Measurements from ENCODE around the gene MVB12A.
A peak's percentile ranks its signal among the peaks of the same experiment; 100 is the strongest.

MVB12A gene

GRCh38 chr19:17419621-17420474 lies at the start of gene MVB12A:
Gene MVB12A (plus strand): TSS chr19:17420047. CDS start chr19:17420136, 89 bp downstream.
- peak; percentile 99 for DNase-seq (ENCODE audit: low spot score)

DNA sequence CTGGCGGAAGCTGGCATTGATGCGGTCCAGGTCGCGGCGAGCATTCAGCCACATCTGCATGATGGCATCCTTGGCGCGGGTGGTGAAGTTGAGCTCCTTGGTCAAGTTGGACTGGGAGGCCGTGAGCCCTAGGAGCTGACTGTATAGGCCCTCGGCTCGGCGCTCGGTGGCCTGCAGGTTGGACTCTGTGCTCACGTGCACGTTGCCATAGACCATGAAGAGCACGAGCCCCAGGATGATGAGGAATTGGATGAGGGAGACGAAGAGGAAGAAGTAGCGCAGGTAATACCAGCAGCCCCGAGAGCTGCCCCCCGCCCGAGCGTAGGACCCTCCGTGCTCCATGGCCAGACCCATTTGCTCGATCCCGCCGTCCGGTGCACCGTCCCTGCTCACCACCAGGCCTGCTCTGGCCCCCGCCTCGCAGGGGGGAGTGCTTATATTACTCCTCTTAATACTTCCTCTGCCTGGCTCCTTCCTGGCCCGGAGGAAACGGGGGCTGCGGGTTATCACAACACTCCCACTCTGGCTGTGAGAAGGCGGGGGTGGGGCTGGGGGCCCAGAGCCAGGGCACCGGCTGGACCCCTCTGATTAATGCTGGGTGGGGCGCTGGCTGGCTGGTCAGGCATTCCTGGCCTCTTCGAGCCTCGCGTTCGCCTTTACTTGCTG lies 42.8 kb upstream of the MVB12A start, which contains the start of gene PLVAP:
TSS of gene PLVAP (minus strand) at position 408 of the 666 bp plus-strand sequence. CDS start at position 354, 54 bp downstream.
- no peak for DNase-seq (ENCODE audit: low spot score)

DNA sequence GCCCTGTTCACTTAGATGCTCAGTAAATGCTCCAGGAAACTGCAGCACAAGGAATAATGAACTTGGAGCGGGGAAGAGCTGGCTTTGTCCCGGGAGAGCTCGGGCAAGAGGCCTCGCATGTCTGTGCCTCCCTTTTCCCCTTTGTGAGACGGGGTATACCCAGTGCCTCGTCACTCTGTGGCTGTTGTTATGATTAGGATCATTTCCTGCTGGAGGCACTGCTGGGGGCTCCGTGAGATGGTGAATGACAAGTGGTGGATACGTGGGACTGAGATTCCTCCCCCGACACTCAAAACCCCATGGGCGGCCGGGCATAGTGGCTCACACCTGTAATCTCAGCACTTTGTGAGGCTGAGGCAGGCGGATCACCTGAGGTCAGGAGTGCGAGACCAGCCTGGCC lies 41.6 kb upstream of the MVB12A start:
- no peak for DNase-seq (ENCODE audit: low spot score)

DNA sequence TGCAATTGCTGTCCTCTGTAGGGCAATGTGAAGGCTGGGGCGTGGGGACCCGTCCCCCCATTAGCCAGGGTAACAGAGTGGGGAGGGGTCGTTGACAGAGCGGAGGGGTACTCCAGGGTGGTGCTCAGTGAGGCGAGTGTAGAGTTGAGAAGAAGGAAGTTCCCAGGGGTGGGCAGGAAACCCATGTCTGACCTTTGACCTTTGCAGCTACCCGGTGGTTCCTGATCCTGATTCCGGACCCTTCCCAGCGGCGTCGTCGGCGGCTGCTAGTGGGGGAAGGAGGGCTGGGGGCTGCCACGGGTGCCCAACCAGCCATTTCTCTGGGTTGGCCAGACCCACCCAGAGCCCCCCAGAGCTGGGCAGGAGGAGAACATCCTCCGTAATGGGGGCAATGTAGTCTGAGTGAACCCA lies 40.6 kb upstream of the MVB12A start:
- no peak for DNase-seq (ENCODE audit: low spot score)

DNA sequence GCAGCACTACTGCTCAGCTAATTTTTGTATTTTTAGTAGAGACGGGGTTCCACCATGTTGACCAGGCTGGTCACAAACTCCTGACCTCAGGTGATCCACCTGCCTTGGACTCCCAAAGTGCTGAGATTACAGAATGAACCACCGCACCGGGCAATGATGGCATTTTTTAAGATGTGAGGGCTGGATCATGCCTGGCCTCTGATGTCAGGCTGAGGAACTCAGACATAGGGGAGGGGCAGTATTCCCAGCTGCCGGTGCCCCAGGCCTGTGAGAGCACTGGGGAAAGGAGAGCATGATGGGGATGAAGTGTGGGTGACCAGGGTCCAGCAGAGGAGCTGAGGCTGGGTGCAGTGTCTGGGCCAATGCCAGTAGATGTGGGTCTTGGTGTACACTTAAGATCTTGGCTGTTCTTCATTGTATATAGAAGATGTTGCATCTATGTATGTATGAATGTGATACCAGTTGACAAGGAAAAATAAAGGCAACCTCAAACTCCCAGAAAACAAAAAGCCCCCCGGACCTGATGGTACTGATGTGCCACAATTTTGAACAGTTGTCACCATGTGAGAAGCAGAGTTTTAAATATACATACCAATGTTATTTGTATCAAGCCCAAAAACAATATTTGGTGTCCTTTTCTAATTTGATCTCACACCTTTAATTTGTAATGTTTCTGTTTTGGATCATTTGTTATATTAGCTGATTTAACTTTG lies 39.3 kb upstream of the MVB12A start:
- no peak for DNase-seq (ENCODE audit: low spot score)

GRCh38 chr19:17385878-17386611 lies 33.8 kb upstream of the MVB12A start:
- DNase-seq (ENCODE audit: low spot score): peak; percentile 75

DNA sequence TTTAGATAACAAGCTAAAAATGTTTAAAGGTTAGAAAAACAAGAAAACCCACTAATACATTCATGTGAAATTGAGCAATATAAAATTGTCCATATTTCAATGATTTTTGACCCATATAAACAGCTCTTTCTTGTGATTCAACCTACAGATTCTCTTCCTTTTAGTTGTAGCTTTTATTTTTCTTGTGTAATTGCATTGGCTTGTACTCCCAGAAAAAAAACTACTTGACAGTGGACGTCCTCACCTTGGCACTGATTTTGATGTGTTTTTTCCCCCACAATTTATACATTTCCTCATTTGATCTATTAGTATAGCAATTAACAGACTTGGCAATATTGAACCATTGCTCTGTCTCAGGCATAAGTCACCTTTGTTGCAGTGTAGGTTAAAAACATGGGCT lies 30.6 kb upstream of the MVB12A start:
- DNase-seq (ENCODE audit: low spot score): no peak

DNA sequence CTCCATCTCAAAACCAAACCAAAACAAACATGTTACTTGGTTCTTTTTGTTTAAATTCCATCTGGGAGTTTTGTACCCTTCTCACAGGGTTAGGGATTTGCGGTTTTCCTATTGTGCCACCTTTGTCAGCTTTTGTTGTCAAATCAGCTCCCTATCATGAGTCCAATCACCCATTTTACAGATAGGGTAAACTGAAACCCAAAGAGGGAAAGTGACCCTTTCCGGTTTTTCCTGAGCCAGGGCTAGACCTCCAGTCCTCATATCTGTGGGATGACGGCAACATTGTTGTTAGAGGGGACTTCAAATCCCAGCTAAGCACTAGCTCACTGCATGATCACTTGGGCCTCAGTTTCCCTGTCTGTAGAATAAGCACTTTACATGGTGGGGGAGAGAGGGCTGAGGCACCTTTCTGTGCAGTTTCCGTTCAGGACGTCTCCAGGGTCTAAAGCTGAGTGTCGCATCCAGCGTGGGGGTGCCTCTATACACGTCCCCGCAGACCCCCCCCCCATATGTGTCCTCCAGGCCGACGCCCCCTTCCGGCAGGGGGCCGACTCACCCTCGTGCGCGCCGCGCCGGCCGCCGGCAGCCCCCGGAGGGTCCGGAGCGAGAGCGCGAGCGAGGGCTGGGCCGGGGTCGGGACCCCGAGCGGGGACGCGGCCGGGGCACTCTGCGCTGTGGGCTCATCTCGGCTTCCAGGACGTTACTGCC lies 29.7 kb upstream of the MVB12A start:
- DNase-seq (ENCODE audit: low spot score): no peak

DNA sequence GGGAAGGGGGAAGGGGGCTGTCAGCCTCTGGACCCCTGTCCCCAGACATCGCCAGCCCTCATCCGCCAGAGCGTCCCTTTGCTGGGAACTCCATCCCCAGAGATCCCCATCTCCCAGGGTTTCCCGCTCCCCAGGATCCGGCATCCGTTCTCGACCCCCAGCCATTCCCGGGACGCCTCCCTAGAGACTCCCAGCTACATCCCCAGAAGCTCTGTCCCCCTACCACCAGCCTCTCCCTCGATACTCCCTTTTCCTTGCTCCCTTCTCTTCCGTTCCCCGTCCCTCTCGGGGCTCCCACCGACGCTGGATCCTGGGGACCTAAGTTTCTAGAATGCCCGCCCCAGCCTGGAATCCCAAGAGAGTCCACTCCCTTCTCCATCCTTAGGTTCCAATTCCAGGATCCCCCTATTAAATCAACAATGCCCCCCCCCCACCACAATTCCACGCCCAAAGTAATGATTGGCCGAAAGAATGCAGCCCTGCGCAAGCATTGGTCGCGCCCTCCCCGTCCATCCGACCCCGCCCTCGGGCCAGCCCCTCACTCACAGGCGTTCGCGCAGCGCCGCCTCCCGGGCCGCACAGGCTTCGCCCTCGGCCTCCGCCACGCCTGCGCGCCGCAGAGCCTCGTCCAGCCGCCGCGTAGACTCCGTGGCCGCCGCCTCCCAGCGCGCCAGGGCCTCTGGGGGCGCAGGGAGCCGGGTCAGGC lies 29.0 kb upstream of the MVB12A start:
- peak; percentile 96 for DNase-seq (ENCODE audit: low spot score)

DNA sequence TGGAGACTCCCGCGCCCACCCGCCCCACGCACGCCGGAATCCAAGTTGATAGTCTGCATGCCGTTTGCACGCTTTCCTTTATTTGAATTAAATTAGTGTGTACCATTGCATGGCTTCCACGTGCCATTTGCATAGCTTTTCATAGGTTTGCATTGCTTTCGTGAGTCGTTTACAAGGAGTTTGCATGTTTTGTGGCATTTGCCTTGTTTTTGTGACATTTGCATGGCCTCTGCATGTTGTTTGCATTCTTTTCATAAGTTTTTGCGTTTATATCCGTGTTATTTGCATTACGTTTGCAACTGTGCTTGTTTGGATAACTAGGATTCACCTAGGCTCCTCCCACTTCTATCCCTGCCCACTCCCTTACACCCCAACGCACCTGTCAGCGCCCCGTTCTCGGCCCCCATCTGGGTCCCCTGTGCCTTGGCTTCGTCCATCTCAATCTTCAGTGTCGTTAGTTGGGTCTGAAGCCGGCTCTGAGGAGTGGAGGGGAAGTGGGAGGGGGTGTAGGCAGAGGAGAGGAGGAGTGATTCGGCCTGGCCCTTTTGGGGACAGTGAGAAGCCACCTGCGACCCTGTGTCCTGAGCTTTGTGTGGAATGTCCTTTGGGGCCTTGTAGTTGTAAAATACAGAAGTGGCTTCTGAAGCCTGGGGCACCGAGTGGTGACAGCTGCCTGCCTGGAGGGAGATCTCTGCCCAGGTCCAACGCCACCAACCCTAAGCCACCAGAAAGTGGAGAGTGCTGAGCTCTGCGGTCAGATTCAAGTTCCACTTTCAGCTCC lies 28.3 kb upstream of the MVB12A start:
- DNase-seq (ENCODE audit: low spot score): no peak

DNA sequence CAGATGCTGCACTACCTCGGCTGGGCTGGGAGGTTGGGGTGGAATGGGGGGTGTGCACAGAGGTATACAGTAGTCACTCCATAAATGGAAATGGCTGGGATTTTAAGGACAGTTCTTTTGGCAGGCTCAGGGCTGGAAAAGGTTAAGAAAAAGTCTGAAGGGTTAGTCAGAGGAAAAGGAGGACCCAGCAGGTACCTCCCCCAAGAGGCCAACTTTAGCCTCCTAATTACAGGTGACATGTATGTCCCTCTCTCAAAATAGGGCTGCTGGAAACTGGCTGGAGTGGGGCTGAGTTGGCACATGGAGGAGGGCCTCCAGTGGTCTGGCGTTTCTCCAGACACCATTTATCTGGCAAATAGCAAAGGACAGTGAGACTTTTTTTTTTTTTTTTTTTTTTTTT lies 26.8 kb upstream of the MVB12A start:
- DNase-seq (ENCODE audit: low spot score): no peak

DNA sequence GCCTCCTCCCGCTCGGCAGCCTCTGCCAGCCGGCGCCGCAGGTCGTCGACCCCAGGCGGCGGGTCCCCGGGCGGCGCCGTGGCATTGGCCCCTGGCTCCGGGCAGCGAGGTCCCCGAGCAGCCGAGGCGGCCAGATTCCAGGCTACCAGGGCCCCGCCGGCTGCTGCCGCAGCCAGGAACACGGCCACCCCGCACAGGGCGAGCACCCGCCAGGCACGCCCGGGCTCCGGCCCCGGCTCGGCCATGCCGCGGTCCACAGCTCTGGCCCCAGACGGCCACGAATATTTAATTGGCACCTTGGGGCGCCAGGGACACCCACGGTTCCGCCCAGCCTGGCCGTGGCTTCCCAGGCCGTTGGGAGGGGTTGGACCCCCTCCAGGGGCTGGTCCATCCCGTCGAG lies 25.9 kb upstream of the MVB12A start, which contains the start of gene CCDC194:
TSS of gene CCDC194 (minus strand) at position 283 of the 400 bp plus-strand sequence. CDS start at position 245, 38 bp downstream.
- no peak for DNase-seq (ENCODE audit: low spot score)

DNA sequence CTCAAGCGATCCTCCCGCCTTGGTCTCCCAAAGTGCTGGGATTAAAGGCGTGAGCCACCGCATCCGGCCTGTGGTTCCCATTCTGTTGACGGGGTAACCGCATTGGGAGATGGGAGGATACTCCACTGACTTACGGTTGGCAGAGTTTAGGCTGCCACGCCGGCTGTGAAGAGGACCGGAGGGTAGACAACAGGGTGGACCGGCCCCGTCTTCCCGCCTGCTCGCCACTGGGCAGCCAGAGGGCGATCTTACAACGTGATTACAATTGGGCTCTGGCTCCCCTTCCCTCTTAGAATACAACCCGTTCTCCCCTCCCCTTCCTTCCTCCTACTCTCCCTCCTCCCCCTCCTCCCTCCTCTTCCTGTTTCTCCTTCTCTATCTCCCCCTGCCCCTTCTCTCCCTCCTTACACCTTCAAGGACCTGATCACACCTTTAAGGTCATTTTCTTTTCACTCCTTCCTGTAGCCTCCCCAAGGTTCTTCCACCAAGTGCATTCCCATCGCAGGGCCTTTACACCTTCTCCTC lies 24.9 kb upstream of the MVB12A start:
- DNase-seq (ENCODE audit: low spot score): peak; percentile 80

DNA sequence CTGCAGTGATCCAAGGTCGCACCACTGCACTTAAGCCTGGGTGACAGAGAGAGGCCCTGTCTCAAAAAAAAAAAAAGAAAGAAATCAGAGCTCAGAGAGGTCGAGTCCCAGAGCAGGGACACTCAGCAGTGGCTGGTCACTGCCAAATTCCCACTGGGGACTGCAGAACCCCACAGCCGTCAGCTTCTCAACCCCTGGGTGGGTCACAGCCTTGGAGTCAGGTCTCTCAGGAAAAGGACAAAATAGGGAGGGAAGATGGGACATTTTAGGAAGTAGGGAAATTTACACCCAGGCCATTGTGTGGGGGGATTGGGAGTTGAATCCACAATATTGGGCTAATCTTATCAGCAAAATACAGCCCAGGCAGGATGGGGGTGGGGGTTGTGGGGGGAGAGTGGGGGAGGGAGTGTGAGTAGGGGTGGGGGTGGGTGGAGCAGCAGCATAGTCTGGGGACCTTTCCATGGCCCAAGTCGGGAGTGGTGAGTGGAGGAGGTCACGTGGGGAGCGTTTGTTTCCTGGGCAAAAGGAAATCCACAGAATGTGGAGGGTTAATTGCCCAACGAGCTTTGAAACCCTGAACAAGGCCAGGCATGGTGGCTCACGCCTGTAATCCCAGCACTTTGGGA lies 20.8 kb upstream of the MVB12A start:
- DNase-seq (ENCODE audit: low spot score): no peak

- no peak for DNase-seq (ENCODE audit: low spot score)
Measured at GRCh38 chr19:17401628-17402027, 18.2 kb upstream of the MVB12A start.

- no peak for DNase-seq (ENCODE audit: low spot score)
Measured at GRCh38 chr19:17402982-17403855, 16.6 kb upstream of the MVB12A start.

DNA sequence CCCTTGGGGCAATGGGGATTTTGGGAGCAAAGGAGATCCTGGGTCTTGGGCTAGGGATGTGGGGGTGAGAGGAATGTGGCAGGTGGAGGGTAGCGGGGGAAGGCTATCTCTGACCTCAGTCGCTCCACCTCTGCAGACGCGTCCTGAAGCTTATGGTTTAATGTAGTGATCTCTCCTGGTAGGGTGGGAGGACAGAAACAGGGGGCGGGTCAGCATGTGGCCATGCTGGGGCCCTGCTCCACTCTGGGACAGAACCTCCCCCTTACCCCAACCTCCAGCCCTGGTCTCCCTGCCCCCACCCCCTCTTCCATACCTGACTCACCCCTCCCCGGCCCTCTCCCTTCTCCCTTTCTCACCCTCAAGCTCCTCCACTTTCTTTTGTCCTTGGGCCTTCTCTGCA lies 15.8 kb upstream of the MVB12A start:
- DNase-seq (ENCODE audit: low spot score): no peak

Measured in hepatic stellate cell (primary cell).